GM12892 (cell line): Measurements from ENCODE around the gene SIRT4.

Experiments
- POLR2A ChIP-seq: IDR thresholded peaks from 2 replicates; pipeline ENCODE4 v1.6.1; 2011; ENCODE audit warnings: low read depth, low read length, control low read depth
- POLR2AphosphoS5 ChIP-seq: IDR thresholded peaks from 2 replicates; pipeline ENCODE4 v1.6.1; 2011; ENCODE audit warnings: low read depth, low read length, control low read depth
- TAF1 ChIP-seq: IDR thresholded peaks from 2 replicates; pipeline ENCODE4 v1.6.1; 2011; ENCODE audit warnings: low read depth, mild to moderate bottlenecking, control low read depth, low read length, borderline replicate concordance

- no peak for TF ChIP-seq POLR2A
- no peak for TF ChIP-seq POLR2AphosphoS5
- no peak for TF ChIP-seq TAF1
Observed at GRCh38 chr12:120254809-120255208, 47.3 kb upstream of the SIRT4 start.
